ENCODE measurements around the gene MRC1. TPM values are rescaled to one million over a fixed set of nuclear protein-coding genes. Genes with fewer than 3 reads are reported as not detected.
"Not testable (repeated sequence)": the region's sequence is repeated elsewhere in the genome, so short reads cannot be mapped to it uniquely, and the experiment has no call there.

Gene MRC1
- polyA plus RNA-seq, 1 donor, result 14.5 TPM

- no peak for DNase-seq (ENCODE audit: low read depth)
Observed at GRCh38 chr10:17905491-17905890, 96.3 kb downstream of the MRC1 start.

GRCh38 chr10:17906002-17906401 lies 96.9 kb downstream of the MRC1 start:
- DNase-seq (ENCODE audit: low read depth), result no peak

GRCh38 chr10:17907641-17908040 lies 98.5 kb downstream of the MRC1 start:
- no peak for DNase-seq (ENCODE audit: low read depth)

- DNase-seq (ENCODE audit: low read depth), result peak; percentile 11
Observed at GRCh38 chr10:17910125-17910789, 101.1 kb downstream of the MRC1 start.

GRCh38 chr10:17912754-17913153 lies 103.6 kb downstream of the MRC1 start:
- no peak for DNase-seq (ENCODE audit: low read depth)

- no peak for DNase-seq (ENCODE audit: low read depth)
Observed at GRCh38 chr10:17913604-17914003, 104.5 kb downstream of the MRC1 start.

GRCh38 chr10:17914169-17915045 lies 105.3 kb downstream of the MRC1 start:
- DNase-seq (ENCODE audit: low read depth), result no peak

GRCh38 chr10:17915181-17915580 lies 106.0 kb downstream of the MRC1 start:
- no peak for DNase-seq (ENCODE audit: low read depth)

- no peak for DNase-seq (ENCODE audit: low read depth)
Observed at GRCh38 chr10:17918187-17918903, 109.2 kb downstream of the MRC1 start.

GRCh38 chr10:17921378-17921777 lies 112.2 kb downstream of the MRC1 start:
- no peak for DNase-seq (ENCODE audit: low read depth)

- no peak for DNase-seq (ENCODE audit: low read depth)
Observed at GRCh38 chr10:17923728-17924127, 114.6 kb downstream of the MRC1 start.

- DNase-seq (ENCODE audit: low read depth), result no peak
Observed at GRCh38 chr10:17943033-17943745, 134.0 kb downstream of the MRC1 start.

- DNase-seq (ENCODE audit: low read depth), result not testable (repeated sequence)
Observed at GRCh38 chr10:17950269-17950668, 141.1 kb downstream of the MRC1 start.

- no peak for DNase-seq (ENCODE audit: low read depth)
Observed at GRCh38 chr10:17950726-17951125, 141.6 kb downstream of the MRC1 start.

- DNase-seq (ENCODE audit: low read depth), result no peak
Observed at GRCh38 chr10:17951868-17952371, 142.8 kb downstream of the MRC1 start, which contains the start of gene SLC39A12. TSS of gene SLC39A12 (plus strand) at chr10:17951918. CDS start at chr10:17953277, 1,359 bp downstream.

- not testable (repeated sequence) for DNase-seq (ENCODE audit: low read depth)
Observed at GRCh38 chr10:17954372-17954771, 145.2 kb downstream of the MRC1 start.

- no peak for DNase-seq (ENCODE audit: low read depth)
Observed at GRCh38 chr10:17954861-17955260, 145.7 kb downstream of the MRC1 start.

- no peak for DNase-seq (ENCODE audit: low read depth)
Observed at GRCh38 chr10:17958049-17958448, 148.9 kb downstream of the MRC1 start.

GRCh38 chr10:17959870-17960269 lies 150.7 kb downstream of the MRC1 start:
- DNase-seq (ENCODE audit: low read depth), result no peak

Data from forelimb muscle (tissue), 1 donor.